SIG-M5 treated with dmso at 0.1 percent for 504 hours (cell line): ENCODE results near the gene GRAP2.
"Not testable (repeated sequence)": the region's sequence is repeated elsewhere in the genome, so short reads cannot be mapped to it uniquely, and the experiment has no call there.

ENCODE experiments used
- DNase-seq: peaks from one replicate; lab custom pipeline; 2025; ENCODE audit not compliant: unreplicated experiment; lab: John Stamatoyannopoulos, UW

Gene GRAP2

DNA sequence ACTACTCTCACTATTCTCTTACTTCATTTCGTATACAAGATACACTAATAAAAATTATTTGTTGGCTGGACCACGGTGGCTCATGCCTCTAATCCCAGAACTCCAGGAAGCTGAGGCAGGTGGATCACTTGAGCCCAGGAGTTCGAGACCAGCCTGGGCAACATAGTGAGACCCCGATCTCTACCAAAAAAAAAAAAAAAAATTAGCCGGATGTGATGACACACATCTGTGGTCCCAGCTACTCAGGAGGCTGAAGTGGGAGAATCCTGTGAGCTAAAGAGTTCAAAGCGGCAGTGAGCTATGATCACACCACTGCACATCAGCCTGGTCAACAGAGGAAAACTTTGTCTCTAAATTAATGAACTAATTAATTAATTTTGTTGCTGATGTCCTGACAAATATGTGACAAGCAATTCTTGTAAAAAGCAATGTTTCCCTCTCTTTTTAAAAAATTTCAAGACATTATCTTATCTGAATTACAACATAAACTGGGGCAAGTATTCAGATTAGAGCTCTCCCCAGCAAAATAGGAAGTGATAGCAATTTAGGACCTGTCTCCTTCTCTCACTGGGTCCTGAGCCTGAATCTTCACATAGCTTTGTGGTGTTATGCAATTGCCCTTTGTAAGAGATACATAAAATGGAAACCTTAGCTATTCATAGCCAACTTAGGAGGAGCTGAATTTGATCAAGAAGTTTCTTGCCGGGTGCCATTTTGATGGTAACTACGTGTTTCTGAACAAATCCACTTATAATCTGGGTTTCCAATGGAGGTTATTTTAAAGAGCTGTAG lies 41.8 kb downstream of the GRAP2 start:
- peak; percentile 93 for DNase-seq

DNA sequence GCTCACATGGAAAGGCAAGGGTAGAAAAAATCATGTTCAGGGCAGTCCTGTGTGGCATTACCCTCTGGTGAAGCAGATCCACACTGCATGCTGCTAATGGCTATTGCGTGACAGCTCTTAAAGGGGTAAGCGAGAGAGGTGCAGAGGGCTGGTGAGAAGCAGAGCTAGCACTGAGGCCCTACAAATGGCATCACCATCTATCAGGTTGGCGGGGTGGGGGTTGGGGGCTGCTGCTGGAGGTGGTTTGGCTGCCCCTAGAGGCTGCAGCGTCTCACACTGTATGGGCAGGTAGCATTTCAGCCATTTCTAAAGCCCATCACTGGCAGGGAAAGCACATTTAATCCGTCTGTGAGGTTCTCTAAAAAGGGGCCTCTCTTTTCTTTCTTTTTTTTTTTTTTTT lies 42.5 kb downstream of the GRAP2 start:
- DNase-seq: no peak

DNA sequence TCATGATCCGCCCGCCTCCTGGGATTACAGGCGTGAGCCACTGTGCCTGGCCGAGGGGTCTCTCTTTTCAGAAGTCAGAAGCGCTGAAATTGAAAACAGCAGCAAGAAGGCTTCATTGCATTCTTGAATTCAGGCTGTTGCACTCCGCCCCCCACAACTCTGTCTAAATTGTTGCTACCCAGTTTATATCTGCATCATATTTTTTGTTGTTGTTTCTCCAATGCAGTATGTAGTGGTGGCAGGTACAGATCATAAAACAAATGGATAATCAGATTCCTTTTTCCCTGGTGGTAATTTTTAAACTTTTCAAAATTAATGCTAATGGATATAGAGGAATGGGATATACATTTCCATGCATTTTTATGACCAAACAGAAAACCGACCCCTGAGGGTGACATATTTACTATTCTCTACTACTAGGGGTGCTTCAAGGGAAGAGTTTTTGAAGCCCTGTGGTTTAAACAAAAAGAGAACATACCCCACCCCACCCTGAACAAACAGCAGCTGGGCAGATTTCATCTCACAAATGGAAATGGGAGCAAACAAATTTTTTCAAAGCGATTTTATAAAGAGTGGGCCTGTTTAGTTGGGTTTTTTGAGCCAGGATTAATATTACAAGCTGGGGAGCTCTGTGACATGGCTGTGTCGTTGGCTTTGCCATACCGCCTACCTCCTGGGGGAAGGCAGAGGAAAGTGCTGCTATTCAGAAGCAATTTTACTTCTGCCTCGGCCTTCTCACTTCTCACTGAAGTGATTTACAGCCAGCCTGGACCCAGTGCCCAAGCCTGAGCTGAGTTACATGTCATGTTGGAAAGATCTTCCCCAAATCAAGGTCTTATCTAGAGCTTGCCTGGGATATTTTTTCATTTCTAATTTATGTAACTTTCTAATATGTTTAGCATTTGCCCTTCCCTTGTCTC lies 43.3 kb downstream of the GRAP2 start:
- DNase-seq: no peak

DNA sequence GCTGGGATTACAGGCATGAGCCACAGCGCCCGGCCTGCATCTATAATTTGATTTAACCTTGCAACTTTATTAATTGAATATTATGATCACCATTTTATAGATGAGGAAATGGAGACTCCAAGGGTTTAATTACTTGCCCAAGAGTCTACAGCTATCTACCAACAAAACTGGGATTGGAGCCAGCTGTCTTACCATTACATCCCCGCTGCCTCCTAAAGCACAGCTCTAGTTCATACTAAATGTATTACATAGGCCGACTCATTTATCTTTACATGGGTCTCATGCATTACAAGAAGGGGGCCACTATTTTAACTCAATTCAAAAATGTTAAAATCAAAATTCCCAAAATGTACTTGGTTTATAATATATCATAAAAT lies 45.2 kb downstream of the GRAP2 start:
- DNase-seq: no peak

DNA sequence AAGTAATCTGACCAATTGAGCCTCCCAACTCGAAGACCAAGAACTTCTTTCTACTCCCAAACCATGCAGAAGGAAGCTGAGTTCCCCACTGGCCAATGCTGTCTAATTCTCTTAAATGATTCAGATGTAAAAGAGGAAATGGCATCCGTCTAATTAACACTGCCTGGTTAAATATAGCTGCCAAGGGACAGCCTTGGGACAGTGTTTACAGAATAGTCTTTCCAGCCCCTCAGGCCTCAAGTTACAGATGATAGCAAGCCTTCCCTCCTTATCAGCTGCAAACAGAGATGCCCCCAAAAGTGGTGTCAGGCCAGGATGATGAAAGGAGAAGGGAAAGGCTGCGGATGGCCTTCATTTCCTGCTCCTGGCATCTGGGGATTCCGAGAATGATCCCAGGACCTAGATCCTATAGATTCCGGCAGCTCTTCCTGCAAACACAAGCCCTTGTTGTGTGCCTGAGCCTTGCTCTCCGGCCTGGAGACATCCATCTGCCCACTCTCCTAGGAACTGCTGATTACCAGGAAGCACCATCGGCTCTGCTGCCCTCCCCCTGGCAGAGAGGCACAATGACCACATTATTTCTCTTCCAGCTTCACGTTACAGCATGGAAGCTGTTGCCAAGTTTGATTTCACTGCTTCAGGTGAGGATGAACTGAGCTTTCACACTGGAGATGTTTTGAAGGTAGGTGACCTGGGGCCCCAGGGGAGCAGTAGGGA lies 45.8 kb downstream of the GRAP2 start:
- DNase-seq: peak; percentile 41

DNA sequence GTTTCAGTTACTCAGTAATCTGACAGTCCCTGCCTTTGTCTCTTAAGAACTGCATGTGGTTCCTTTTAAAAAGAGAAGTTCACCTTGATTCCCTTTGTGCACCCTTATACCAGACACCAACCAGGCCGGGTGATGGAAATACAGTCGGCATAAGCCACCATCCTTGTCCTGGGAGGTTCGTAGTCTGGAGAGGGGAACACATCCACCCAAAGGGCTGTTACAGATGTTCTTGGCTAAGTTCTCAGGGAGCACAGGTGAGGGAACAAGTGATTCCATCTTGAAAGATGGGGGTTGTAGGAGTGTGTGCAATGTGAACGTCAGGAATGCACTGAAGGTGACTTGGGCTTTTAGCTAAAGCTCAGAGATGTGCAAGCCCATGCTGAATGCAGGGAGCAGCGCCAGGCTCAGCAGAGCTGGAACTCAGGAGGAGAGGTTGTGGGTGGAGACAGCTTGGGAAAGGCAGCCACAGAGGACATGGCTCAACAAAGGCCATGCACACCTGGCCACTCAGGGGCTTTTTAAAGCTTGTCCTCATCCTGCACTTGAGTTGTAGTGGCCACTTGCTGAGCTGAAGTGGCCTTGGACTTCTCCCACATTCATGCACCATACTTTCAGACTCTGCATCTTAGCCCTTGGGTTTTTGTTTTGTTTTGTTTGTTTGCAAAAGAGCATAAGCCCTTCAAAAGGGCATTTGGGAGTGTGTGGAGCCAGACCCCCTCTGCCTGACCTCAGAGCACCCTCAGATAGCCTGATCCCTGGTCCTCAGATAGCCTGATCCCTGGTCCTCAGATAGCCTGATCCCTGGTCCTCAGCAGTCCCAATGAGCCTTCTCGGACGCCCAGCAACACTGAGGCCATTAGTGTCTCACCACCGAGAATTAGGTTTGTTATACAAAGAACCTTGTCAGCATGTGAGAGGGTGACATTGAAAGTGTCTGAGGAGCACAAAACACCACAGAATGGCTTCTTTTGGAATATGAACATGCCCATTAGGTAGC lies 46.6 kb downstream of the GRAP2 start:
- no peak for DNase-seq

DNA sequence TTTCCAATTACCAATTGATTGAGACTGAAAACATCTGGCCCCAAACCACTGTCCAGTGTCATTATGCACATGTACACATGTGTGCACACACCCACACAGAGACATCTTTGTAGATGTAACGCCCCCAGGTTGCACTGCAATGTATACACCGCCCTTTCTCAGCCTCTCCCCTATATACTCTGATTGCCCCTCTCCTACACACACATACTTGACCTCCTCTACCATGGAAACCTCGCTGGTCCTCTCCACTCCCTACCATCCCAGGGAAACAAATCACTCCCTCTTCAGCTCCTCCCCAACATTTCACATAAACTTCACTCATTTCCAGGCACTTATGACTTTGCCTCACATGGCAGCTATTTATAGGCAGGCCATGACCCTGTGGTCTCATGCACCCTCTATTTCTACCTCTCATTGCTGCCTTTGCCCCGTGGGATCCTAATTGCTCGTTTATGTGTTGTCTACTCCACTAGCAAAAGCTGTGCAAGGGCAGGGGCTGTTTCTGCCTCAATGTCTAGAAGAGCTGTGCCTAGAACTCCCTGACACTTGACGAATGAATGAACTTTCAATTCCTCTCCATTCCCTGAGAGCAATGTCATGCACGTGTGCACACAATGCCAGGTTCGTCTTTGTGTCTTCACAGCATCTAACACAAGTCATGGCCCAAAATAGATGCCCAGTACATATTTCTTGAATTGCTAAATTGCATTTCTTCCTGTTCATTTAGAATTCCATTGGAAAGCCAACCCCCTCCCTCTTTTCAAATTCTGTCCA lies 49.3 kb downstream of the GRAP2 start:
- no peak for DNase-seq

DNA sequence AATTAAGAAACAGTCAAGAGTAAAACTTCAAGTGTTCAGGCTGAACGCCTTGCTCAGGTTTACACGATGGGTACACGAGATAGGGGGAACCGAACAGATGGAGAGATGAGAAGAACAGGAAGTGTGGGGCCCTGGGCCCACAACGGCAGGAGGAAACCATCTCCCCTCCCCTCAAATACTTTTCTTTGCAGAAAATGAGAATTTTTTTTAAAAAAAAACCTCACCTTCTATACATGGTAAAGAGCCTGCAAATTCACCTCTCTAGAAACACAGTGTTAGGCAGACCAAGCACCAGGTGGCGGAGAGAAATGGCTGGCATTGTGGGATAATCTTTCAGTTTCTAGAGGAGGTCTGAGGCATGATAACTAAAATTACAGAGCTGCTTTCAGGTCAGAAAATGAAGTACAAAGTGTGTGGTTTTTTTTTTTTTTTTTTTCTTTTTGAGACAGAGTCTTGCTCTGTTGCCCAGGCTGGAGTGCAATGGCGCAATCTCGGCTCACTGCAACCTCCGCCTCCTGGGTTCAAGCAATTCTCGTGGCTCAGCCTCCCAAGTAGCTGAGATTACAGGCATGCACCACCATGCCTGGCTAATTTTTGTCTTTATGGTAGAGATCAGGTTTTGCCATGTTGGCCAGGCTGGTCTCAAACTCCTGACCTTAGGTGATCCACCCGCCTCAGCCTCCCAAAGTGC lies 50.9 kb downstream of the GRAP2 start:
- not testable (repeated sequence) for DNase-seq

DNA sequence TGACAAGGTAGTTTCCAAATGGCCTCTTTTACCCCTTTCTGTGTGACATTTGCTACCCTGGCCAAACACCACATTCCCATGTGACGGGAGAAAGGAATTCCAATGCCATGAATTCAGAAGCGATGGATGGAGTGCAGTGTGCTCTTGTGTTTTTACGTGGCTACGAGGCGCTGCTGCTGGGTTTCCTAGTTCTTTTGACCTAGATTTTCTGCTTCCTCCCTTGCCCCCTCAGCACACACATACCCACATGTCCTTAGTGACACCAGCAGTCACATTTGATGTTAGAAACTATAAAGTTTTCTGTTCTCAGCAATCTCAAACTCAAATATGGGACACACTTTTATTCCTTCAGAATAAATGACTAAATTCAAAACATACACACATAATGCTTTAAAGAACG lies 51.5 kb downstream of the GRAP2 start:
- no peak for DNase-seq

DNA sequence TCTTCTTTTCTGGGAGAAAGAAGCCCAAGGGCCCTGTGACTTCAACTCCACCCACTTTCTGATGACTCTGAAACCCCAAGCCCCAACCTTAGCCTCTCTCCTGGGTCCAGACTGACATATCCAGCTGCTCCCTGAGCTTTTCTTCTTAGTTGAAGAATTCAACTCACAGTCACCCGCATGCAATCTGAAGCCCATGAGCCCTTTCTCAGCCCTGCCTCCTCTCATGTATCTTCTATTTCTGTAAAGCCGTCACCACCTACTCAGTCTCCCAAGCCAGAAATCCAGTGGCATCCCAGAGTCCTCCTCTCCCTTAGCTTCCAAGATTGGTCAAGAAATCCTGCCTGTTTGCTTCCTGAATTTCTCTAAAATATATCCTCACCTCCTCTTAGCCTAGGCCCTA lies 52.2 kb downstream of the GRAP2 start:
- DNase-seq: no peak

DNA sequence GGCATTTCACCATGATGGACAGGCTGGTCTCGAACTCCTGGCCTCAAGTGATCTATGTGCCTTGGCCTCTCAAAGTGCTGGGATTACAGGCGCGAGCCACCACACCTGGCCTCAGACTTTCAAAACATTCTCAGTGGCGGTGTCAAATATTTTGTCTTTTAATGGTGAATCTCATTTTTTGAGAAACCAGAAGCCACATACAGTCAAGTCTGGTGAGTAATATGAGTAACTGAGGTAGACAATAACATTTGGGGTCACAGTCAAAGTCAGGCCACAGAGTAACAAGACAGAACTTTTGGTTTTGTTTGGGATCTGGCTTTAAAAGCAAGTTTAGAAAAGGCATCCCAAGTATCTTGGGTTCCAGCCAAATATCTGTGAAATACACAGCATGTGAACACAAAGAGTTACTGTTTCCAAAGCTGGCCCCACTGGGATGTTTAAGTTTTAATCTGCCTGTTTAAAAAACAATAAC lies 53.7 kb downstream of the GRAP2 start:
- DNase-seq: no peak

DNA sequence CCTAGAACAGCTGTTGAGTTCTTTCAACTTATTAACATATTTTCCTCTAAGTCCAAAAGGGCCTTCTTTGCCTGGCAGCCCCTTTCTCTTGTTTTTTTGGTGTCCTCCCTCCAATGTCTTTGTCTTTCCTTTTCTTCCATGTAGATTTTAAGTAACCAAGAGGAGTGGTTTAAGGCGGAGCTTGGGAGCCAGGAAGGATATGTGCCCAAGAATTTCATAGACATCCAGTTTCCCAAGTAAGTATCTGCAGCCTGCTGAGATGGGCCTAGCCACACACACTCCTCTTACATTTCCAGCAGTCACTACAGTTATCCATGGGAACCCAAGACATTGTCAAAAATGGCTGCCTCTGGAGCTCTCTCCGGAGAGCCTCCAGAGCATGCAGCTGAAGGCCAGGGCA lies 54.8 kb downstream of the GRAP2 start:
- DNase-seq: no peak

DNA sequence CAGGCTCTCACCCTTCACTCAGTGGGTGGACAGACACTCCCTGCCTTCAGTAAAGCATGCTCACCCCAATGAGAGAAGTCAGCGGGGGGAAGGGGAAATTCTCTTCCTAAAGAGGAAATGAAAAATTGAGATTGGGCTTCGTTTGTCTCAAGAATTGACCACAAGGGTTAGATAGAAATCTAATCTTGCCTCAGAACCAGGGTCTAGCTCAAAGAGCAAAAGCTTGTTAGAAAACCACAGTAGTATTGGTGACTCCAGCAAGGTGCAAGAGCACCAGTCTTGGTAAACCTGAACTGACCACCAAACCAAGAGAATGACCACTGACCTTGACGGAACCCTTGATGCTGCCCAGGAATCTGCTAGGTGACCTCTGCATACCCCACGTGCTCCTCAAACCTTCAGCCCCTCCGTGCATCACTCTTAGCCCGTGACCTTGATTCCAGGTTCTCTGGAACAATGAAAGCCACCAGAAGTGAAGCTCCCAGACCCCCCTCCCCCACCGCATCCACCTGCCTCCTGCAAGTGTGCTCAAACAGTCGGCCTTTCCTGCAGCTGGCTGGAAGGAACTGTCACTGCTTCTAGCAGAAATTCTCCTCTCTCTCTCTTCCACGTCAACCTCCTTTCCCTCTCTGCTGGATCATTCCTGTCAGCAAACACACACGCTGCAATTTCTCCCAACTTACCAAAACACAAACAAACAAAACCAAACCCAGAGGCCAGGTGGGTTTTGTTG lies 56.2 kb downstream of the GRAP2 start:
- peak; percentile 42 for DNase-seq

DNA sequence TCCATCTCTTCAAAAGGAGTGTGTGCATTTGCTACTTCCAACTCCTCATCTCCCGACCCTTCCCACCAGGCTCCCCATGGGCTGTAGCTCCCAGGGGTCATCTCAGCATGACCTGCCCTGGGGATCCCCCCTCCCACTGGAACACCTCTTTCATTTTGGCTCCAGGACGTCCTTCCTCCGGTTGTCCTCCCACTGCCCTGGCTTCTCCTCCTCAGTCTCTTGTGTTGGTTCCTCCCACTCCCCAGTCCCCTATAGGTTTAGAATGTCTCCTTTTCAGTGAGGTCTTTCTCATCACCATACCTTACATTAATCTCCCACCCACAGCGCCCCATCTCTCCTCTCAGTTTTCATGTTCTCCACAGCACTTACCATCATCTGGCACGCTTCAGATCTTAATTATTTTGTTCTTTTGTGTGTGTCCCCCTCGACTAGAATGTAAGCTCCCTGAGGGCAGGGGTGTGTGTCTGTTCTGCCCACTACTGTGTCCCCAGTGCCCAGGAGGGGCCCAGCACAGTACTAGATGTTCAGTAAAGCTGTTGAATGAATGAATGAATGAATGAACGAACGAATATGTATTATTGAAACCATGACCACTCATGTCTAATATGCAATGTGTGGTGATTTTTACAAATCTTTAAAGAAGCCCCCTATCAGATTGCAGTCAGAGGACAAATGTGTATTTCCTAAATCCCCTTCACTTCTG lies 57.3 kb downstream of the GRAP2 start:
- no peak for DNase-seq

DNA sequence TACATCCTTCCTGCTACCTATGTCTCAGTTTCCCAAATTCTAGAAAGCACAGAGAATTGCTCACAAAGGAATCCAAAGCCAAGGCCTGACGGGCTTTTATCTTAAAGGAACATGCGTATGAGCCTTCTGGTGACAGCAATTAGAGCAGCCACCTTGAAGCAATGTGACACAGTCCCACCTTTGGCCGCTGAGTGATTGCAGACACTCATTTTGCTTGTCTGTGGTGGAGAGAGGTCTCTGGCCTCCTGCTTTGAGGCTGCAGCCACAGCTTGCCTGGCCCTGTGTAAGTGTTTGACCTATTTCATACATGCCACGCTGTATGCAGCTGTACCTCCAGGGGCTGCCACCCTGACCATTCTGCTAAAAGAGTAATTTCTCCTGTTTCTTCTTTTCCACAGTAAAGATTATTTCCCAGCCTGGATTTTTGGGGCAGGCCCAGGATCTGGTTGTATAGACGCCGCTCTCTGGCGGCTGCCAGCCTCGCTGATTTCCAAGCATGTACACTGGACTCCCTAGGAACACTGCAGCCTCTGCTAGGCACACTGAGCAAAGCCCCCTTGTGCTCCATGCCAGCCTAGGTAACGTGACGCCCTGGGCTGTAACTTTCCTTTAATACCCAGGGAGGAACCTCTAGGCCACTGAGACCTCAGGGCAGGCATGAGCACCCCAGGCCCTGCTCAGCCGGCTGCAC lies 58.2 kb downstream of the GRAP2 start:
- no peak for DNase-seq

DNA sequence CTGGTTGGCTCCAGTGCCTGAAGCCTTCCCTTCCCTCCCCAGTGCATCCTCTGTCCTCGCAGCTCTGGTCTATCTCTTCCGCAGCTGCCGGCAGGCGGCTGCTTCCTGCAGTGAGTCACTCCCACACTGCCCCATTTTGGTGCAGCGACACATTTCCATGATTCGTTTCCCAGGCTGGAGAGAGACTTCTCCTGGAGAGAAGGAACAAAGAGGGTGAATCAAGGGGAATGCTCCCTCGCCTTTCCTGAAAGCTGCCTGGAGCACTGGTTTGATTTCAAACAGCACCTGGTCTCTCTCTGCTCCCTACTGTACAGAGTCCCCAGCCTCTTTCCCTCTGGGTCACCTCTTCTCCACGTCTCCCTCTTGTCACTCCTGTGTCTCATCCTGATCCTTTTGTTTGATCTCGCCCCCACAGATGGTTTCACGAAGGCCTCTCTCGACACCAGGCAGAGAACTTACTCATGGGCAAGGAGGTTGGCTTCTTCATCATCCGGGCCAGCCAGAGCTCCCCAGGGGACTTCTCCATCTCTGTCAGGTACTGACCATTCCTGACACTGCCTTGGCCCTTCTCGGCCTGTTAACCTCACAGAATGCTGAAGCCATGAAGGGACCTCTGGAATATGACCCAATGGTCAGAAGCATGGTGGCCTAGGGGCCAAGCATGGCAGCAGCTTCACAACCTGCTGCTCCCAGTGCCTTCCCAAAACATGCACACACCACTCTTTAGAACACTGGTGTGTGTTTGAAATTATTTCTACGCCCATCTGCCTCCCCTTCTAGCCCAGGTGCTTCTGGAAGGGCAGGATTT lies 59.0 kb downstream of the GRAP2 start, which contains the start of gene TMA7B:
Gene TMA7B (plus strand): TSS at position 758 of the 808 bp plus-strand sequence. CDS start 3,978 bp downstream, outside the sequence.
- no peak for DNase-seq
